NAMALWA (cell line): ENCODE data around the gene TENM4.

Source experiments
- DNase-seq: peaks from one replicate; pipeline ENCODE4 v3.0.0-alpha.2; 2015; ENCODE audit warnings: low spot score

TENM4 gene

DNA sequence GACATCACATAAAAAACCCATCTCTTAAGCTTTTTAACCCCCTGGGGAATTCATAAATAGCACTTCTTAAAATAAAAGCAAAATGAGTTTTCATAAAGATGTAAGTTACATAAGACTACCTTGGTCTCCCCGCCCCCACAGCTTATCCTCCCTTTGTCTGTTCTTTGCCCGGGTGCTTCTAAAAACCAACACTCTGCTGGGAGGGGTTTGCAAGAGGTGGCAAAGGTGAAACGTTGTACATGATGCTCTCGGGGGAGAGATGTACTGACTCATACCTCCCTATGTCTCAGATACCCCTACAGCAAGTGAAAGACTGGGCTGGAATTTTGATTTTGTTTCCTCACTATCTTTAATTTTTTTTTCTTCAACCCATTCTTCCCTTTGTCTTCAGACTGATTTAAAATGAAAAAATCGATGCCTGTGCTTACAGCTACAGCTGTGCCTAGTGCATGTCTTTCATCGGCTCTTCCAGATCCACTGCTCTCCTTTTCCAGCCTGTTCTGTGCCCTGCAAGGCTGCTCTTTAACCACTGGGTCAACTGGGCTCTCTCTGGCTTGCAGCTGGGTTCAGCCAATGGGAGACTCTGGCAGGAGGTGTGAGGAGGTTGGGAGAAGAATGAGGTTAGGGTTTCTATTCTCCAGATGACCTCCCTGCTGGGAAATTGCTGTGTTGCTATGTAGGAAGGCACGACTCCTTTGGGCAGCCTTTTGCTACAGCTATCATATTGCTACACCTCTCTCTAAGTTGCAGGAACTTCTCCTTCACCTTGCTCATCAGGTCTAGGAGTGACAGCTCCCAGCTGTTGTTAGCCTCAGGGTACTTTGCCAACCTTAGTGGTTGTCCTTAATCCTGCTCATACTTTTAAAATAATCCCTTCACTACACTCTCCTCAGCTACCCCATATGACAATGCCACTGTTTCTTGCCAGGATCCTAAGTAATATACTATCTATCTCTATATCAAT, 266.5 kb downstream of the TENM4 start:
- DNase-seq = no peak

DNA sequence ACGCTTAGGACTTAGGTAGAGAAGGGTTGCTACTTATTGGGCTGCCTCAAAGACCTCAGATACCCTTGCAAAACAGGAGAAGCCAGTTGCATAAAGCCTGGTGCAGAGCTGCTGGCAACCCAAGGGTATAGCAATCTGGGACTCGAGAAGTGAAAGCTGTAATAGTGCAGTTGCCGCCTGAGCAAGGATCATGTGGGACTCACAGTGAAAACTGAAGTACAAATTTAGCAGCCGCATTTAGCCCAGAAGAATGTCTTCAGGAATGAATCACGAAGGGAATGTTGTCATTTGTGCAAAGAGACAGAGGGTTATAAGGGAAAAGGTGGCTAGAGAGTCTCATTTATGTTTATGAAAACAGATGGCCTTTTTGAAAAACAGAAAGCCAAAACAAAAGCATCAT, 267.2 kb downstream of the TENM4 start:
- DNase-seq = no peak

DNA sequence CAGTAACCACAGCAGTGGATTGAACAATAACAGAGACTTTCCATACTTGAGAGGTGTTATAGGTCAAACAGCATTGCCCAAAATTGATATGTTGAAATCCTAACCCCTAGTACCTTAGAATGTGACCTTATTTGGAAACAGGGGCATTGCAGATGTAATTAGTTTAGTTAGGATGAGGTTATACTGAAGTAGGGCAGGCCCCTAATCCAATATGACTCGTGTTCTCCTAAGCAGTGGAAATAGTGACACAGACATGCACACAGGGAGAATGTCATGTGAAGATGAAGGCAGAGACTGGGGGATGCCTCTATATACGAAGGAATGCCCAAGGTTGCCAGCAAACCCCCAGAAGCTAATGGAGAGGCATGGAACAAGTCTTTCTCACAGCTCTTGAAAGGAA, 270.5 kb downstream of the TENM4 start:
- DNase-seq = no peak

DNA sequence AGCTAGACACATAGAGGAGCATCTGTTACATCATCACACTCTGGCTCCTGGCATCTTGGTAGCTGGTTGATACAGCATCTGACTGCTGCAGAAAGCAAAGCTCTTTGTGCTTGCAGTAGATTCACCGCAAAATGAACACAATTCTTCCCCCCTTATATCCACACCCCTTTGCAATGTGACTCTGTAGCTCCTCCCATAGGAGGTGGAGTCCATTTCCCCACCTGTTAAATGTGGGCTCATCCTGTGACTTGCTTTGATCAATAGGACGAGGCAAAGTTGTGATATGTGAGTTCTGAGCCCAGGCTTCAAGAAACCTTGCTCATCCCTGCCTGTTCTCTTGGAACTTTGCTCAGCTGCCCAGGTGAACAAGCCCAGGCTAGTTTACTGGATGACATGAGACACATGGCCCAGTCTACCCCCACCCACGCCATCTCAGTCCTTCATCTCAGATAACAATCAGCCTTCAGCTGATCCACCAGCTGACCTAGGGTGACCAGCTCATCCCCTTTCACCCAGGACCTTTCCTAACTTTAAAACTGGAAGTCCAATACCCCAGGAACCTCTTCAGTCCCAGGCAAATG, 272.2 kb downstream of the TENM4 start:
- no peak for DNase-seq

DNA sequence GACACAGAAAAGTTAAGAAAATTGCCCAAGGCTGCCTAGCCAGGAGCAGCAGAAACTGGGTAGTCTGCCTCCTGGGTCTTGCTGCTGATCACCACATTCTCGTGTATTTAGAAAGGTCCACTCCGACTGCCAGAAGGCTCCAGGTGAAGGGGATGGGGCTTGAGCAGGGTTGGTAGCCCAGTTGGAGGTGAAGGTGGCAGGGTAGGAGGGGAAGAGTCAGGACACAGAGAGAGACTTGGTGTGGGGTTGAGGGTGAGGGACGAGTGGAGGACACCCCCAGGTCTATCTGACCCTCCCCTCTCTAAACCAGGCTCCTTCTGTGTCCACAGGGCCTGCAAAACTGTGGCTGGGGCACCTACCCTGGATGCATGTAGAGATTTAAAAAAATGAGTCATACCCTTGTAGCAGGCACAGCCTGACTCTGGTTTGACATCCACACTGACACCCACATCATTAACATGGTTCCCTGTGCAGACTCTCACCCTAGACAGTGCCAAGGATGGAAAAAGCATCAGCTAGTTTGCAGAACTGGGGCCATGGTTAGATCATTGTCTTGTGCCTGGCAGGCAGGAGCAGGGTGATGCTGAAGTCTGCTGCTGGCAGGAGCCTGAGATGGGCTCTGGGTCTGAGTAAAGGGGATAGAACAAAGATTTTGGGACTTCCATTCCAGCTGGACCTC, 273.2 kb downstream of the TENM4 start:
- no peak for DNase-seq

DNA sequence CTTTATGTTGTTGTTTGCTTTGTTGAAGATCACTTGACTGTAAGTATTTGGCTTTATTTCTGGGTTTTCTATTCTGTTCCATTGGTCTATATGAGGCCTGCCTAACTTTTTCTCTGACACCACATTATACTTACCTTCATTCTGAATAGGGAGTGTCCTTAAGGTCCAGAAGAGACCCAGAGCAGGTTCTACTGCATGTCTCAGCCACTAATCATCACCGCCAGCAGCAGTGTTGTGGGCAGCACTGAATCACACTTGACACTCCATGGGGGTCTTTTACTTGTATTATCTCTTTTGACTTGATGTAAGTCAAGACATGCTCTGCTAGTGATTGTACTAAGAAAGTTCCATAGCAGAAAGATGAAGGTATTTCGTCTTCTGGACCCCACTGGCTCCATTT, 274.9 kb downstream of the TENM4 start:
- no peak for DNase-seq

DNA sequence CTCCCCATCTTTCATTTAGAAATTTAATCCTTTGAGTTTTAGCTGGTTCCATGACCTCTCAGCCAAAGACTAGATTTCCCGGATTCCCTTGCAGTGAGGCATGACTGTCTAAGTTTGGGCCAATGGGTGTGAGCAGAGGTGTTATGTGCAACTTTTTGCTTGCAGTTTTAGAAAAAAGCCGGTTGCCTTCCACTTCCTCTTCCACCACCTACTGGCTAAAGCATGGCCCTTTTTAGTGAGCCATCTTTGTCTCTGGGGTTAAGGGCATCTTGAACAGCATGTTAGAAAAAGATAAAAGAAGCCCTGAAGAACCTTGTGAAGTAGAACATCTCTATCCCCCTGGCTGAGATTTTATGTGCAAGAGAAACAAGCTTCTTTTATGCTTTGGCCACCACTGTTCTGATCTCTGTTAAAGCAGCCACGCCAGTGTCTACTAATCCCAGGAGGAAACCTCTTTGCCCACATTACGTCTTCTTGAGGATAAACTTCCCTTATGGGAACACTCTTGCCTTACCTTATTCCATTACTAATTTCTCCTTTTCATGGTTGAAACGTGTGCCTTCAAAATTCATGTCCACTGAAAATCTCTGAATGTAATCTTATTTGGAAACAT, 279.9 kb downstream of the TENM4 start:
- DNase-seq = no peak

DNA sequence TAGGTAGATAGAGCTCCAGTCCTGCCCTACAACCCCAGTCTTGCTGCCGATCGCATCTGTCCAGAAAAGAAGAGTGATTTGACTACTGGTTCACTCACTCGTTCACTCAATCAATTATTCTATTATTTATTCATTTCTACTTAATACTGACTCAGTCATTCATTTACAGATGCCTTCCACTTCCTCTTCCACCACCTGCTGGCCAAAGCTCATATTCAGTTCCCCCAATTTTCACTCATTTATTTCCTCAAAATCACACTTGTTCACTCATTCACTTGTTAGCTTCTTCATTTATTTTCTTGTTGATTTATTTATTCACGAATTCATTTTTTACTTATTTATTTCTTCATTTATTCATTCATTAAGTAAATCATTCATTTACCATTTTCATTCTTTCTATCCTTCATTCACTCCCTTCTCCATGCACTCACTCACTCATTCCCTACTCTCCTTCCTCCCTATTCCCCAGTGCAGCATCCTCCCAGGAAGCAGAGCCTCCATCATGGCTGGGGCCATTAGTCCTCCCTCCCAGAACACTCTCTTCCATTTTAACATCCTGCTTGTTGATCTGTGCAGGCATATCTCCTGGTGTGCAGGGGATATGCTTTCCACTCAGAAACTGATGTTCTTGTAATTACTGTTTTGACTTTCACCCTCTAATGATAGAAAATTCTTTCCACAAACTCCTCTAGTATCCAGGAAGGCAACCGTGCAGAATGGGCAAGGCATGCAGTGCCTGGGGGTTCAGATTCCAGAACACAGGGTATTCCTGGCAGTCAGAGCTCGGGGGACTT, 281.0 kb downstream of the TENM4 start:
- no peak for DNase-seq

DNA sequence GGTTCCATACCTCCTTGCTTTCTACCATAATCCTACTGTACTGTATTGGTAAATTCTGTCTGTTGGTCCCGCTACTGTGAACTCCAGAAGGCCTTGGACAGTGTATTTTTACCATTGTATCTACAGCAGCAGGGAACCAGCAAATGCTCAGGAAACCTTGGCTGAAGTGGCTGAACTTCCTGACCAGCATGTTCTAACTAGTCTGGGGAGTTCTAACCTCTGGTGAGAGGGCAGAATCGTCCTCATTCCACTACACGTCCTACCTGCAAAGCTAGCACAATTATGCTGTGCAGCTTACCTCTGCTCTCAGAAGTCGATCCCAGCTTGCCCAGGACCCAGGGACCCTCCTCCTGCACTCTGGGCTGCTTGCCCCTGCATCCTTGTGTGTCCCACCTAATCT, 283.1 kb downstream of the TENM4 start:
- DNase-seq = no peak

DNA sequence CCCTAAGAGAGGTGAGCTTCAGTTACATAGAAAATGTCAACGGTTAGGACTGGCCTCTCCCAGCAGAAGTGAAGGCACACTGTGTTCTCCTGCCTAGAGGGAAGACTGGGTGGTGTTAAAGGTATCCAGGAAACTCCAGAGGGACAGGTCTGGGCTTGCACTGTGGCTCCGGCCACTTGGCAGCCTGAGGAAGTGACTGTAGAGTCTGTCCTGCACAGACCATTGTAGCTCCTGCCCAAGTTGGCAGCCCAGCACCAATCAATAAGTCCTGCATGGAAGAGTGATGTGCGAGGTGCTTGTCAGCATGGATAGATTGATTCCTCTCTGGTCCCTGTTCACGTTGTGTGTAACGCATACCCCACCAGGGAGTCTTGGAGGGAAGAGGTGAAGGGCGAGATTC, 284.8 kb downstream of the TENM4 start:
- DNase-seq = no peak

DNA sequence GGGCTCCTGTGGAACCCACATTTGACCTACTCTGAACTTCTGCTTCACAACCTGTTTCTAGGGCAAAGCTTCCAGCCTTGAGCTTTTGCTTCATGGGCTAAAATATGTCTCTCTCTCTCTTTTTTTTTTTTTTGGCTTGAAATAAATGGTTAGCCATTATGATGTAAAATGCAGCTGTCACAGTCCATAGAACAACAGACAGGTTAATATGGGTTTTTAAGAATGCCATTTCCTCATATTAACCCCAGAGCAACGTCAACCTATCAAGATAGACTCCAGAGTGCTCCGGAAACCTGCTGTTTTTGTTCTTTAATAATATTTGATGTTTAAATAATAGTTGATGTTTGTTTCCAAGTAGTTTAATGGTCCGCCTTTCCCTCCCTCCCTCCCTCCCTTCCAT, 285.6 kb downstream of the TENM4 start:
- DNase-seq = no peak

DNA sequence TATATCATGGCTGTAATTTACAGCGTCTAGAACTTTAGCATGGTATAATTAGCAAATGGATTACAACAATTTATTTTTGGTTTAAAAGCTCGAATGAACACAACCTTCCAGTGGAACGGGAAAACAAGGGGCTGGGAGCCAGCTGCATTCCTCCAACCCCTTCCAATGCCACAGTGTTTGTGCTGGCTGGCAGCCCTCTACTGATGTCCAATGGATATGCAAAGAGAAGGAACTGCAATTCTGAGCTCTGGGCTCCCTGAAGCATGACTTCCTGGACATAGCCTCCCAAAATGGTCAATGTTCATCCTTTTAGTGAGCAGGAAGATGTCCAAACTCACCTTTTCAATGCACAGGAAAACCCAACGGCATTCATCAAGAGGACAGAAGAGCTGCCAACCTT, 288.3 kb downstream of the TENM4 start:
- DNase-seq = no peak

DNA sequence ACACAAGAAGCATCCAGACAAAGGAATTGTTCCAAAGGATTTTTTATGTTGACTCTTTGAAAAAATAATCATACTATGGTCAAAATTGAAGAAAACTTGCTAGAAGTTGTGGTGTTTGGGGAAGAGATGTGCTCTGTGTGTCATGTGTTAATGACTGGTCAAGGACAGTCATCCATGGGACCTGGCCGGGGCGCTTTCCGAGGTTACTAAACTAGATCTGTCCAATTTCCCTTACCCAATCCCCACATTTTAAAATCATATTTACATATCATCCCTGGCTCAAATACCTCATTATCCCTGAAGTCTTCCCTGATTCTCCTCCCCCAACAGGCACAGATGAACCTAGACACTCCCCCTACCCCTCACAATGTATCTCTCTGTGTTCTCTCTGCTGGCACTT, 289.4 kb downstream of the TENM4 start:
- DNase-seq = no peak

DNA sequence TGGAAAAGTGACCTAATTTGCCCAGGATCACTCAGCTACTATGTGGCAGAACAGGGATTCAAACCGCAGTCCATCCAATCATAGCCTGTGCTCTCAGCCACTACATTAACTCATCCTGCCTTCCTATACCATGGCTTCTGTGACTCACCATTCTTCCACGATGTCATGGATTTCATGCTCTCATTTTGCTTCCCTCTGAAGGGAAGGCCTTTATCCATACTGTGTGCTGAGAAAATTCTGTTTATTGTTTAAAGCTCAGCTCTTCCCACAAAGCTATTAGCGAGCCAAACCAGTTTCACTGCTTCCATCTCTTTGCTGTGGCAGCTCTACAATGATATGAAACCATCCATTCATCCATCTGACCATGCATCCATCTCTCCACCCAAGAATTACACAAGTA, 289.9 kb downstream of the TENM4 start:
- no peak for DNase-seq

DNA sequence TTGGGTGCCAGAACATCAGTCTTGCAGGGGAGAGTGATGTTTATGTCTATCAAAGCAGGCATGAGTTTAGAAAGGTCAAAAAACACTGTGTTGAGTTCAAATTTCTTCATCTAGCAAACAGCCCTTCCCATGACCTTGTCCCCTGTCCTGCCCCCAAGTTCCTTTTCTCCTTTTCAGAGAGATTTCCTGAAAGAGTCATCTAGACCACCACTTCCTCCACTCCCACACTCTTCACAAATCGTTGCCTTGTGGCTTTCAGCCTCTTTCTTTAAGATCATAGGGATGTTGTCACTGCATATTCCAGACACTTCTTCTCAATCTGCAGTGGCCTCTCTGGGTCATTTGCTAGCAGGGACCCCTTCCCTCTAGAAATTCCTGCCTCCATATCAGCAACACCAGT, 290.5 kb downstream of the TENM4 start:
- DNase-seq = no peak

DNA sequence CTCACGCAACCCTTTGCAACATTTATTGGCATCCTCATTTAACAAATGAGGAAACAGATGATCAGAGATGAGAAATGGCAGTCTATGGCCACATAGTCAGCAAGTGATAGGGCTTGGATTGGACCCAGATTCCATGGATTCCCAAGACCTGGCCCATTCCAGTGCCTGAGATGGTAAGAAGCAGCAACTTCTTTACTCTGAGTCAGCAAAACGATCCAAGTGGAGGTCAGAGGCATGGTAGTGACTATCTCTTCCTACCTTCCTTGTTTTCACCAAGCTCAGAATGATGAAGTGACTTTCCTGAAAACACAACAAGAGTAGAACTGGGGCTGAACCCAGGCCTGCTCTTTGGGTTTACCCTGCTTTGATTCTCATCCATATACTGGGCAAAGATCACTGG, 293.1 kb downstream of the TENM4 start:
- no peak for DNase-seq

DNA sequence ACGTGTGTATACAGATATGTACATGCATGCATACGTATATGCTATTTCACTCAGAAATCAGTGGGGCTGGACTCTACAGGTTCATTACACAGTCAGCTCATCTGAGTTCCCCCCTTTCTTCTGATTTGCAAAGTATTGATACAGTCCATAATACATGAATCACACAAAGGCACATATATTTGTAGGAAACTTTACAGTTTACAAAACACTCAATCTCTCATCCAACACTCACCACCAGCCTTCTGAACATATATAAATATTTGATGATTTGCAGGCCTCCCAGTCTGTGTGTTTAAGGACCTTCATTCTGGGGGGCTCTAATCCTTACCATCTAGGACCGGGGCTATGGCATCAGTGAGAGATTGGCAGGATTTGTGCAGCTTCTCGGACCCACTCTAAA, 293.8 kb downstream of the TENM4 start:
- no peak for DNase-seq

DNA sequence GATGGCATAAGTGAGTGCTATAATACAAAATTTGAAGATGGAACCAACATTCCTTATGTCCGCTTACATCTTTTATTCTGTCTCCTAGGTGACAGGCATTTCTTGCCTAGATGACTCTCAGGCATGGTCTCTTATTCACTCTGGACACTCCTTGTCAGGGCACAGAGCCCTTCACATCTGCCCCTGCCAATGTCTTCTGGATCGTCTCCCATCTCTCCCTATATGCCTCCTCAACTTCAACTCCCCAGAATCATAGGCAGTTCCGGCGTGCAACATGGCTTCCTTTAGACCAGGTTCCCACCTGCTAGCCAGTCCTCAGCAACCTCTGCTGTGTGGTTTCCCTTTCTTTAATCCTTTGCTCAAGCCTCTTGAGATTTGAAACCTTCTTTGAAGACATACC, 300.9 kb downstream of the TENM4 start:
- no peak for DNase-seq

DNA sequence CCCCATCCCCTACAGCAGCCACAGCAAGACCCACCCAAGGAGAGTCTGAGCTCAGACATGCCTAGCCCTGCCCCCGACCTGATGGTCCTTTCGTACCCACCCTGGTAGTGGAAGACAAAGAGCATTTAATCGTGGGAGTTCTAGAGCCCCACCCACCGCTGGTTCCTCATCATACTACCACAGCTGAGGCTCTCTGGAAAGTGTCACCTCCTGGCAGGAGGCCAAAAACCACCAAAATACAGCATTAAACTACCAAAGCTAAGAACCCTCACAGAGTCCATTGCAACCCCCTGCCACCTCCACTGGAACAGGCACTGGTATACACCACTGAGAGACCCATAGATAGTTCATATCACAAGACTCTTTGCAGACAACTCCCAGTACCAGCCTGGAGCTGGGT, 311.1 kb downstream of the TENM4 start:
- no peak for DNase-seq

DNA sequence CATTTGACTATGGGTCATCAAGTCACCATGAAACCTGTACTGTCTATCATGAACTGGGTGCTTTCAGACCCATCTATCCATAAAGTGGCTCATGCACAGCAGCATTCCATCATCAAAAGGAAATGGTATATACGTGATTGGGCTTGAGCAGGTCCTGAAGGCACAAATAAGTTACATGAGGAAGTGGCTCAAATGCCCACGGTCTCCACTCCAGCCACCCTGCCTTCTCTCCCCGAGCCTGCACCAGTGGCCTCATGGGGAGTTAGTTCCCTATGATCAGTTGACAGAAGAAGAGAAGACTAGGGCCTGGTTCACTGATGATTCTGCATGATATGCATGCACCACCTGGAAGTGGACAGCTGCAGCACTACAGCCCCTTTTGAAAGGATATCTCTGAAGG, 312.5 kb downstream of the TENM4 start:
- no peak for DNase-seq

DNA sequence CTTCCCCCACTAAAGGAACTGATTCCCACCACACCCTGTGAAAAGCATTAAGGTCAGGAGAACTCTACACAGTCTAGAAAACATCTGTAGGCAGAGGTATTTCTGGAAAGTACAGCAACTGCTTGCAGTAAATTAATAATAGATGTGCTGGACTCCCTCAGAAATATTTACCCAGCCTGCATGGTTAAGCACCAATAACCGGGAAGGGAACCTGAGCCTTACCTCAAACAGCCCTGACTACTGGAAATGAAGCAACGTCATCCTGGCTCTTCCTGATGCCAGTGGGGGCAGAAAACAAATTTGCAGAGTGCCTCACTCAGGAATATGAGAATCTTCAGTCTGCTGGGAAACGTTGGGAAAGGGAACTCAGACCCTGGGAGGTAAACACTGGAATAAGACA, 318.1 kb downstream of the TENM4 start:
- no peak for DNase-seq

DNA sequence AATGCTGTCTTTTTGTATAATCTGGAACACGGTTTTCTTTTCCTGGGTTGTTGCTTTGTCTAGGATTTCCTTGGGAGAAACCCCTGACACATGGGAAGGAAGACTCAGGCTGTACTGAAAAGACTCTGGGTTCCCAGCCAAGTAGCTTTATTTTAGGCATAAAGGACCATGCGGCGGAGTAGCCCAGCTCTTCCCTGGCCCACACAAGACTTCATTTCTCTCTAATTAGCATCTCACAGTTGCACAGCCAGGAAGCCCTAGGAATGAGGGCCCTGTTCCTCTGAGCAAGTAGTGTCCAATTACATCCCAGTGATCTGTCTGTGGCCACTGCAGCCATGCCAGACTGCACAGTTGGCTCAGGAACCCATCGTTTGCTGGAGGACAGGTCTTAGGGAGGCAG, 319.5 kb downstream of the TENM4 start:
- DNase-seq = no peak
